Liver (tissue), 3 donors: ENCODE data around the gene HSD11B1L.

Experiments used
- GABPA ChIP-seq, 2 donors: IDR thresholded peaks in 1 of 2; conservative IDR thresholded peaks in 1 of 2; 2 replicates each; pipeline ENCODE4 v1.6.1; 2016; ENCODE audit warnings: antibody characterized with exemption in 2 of 2, mild to moderate bottlenecking in 1 of 2, moderate library complexity in 1 of 2
- HNF4A ChIP-seq, 2 donors: conservative IDR thresholded peaks; 2 replicates each; pipeline ENCODE4 v1.6.1; 2016; ENCODE audit warnings: antibody characterized with exemption in 2 of 2, mild to moderate bottlenecking in 2 of 2
- JUND ChIP-seq, 2 donors: IDR thresholded peaks; 2 replicates each; pipeline ENCODE4 v1.6.1; 2016; ENCODE audit warnings: antibody characterized with exemption in 2 of 2
- RAD21 ChIP-seq, 2 donors: IDR thresholded peaks; 2 replicates each; pipeline ENCODE4 v1.6.1; 2016; ENCODE audit warnings: antibody characterized with exemption in 2 of 2, mild to moderate bottlenecking in 2 of 2
- TAF1 ChIP-seq: conservative IDR thresholded peaks from 2 replicates; pipeline ENCODE4 v1.6.1; 2016; ENCODE audit warnings: antibody characterized with exemption, mild to moderate bottlenecking
- YY1 ChIP-seq: IDR thresholded peaks from 2 replicates; pipeline ENCODE4 v1.6.1; 2016; ENCODE audit warnings: antibody characterized with exemption, mild to moderate bottlenecking
- TF ChIP-seq, protein P1 (sequence below): fragments of 150-350 bp; IDR thresholded peaks from 2 replicates; pipeline ENCODE4 v1.5.1; 2017; ENCODE audit warnings: improper control_type of control experiment, low read depth, low read length; ENCODE audit not compliant: missing input control
- TF ChIP-seq, protein P2 (sequence below): IDR thresholded peaks from 2 replicates; pipeline ENCODE4 v1.6.1; 2016; ENCODE audit warnings: antibody characterized with exemption, mild to moderate bottlenecking
- TF ChIP-seq, protein P3 (sequence below): IDR thresholded peaks from 2 replicates; pipeline ENCODE4 v1.6.1; 2016; ENCODE audit warnings: antibody characterized with exemption
- donor health status: healthy.
- donor health status: healthy.

DNA sequence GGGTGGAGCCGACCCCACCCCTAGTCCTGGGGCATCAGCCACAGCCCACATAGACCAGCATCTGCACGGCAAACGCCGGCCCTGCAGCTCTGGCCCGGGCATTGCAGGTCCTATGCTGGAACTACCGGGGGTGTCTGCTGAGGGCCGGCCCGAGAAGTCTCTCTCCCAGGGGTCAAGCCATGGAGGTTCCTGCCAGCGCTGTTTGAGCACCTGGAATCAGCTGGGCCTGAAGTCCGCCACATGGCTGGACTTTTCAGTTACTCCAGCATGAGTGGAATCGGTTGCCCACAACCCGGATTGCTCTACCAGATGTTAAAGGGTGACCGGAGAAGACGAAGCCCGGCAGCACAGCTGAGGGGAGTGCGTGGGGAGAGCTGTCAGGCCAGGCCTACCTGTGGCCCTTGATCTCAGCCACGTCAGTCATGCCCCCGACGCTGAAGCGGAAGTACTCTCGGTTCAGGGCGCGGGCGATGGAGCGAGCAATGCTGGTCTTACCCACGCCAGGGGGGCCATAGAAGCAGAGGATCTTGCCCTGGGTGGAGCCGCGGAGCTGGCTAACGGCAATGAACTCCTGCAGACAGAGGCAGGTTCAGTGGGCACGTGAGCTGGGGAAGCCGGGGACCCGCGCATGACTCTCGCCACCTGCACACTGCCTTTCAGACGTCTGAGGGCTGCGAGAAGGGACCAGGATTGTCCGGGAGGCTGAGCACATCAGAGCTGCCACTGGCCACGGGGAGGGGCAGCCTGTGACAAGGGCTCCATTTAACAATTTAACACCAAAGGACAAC lies 18.0 kb downstream of the HSD11B1L start:
- TF ChIP-seq YY1 (no peak), TAF1 (no peak), RAD21 (IDR thresholded peaks at IDR 0.05) (no peak), JUND (IDR thresholded peaks at IDR 0.05) (no peak), GABPA (IDR thresholded peaks at IDR 0.05 in 1 of 2, conservative IDR thresholded peaks at IDR 0.05 in 1 of 2) (no peak), HNF4A (conservative IDR thresholded peaks at IDR 0.05) (no peak)
- TF ChIP-seq, protein P1, sequence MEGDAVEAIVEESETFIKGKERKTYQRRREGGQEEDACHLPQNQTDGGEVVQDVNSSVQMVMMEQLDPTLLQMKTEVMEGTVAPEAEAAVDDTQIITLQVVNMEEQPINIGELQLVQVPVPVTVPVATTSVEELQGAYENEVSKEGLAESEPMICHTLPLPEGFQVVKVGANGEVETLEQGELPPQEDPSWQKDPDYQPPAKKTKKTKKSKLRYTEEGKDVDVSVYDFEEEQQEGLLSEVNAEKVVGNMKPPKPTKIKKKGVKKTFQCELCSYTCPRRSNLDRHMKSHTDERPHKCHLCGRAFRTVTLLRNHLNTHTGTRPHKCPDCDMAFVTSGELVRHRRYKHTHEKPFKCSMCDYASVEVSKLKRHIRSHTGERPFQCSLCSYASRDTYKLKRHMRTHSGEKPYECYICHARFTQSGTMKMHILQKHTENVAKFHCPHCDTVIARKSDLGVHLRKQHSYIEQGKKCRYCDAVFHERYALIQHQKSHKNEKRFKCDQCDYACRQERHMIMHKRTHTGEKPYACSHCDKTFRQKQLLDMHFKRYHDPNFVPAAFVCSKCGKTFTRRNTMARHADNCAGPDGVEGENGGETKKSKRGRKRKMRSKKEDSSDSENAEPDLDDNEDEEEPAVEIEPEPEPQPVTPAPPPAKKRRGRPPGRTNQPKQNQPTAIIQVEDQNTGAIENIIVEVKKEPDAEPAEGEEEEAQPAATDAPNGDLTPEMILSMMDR, result no peak
- TF ChIP-seq, protein P2, sequence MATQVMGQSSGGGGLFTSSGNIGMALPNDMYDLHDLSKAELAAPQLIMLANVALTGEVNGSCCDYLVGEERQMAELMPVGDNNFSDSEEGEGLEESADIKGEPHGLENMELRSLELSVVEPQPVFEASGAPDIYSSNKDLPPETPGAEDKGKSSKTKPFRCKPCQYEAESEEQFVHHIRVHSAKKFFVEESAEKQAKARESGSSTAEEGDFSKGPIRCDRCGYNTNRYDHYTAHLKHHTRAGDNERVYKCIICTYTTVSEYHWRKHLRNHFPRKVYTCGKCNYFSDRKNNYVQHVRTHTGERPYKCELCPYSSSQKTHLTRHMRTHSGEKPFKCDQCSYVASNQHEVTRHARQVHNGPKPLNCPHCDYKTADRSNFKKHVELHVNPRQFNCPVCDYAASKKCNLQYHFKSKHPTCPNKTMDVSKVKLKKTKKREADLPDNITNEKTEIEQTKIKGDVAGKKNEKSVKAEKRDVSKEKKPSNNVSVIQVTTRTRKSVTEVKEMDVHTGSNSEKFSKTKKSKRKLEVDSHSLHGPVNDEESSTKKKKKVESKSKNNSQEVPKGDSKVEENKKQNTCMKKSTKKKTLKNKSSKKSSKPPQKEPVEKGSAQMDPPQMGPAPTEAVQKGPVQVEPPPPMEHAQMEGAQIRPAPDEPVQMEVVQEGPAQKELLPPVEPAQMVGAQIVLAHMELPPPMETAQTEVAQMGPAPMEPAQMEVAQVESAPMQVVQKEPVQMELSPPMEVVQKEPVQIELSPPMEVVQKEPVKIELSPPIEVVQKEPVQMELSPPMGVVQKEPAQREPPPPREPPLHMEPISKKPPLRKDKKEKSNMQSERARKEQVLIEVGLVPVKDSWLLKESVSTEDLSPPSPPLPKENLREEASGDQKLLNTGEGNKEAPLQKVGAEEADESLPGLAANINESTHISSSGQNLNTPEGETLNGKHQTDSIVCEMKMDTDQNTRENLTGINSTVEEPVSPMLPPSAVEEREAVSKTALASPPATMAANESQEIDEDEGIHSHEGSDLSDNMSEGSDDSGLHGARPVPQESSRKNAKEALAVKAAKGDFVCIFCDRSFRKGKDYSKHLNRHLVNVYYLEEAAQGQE, result no peak
- TF ChIP-seq, protein P3, sequence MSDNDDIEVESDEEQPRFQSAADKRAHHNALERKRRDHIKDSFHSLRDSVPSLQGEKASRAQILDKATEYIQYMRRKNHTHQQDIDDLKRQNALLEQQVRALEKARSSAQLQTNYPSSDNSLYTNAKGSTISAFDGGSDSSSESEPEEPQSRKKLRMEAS, result no peak
